HEK293 (cell line): Measurements from ENCODE around the gene CHST15.

ENCODE experiments used
- CTCF ChIA-PET: fragments of 350-600 bp; formaldehyde crosslinking; extraction: SDS; loops from one replicate; lab custom pipeline; 2021; ENCODE audit warnings: antibody characterized with exemption; lab: Yijun Ruan, JAX
- POLR2A ChIA-PET: fragments of 300-600 bp; formaldehyde crosslinking; extraction: SDS; loops from one replicate; lab custom pipeline; 2020; ENCODE audit warnings: antibody characterized with exemption, inconsistent platforms; lab: Yijun Ruan, JAX
- H3K27ac ChIP-seq: fragments of 200-500 bp; sonication (Bioruptor generic); 2 replicates; pipeline ENCODE4 v1.5.1; 2014; ENCODE audit warnings: low read depth, low read length, control low read depth, inconsistent platforms; ENCODE audit errors: extremely low read depth
- H3K36me3 ChIP-seq, 2 experiments: fragments of 200-500 bp in 1 of 2; sonication (Bioruptor generic) in 1 of 2; 1 replicate in 1 of 2; 2 replicates in 1 of 2; pipeline ENCODE4 v1.5.1; 2014 to 2017; ENCODE audit warnings: inconsistent platforms in 2 of 2, low read length in 2 of 2; ENCODE audit not compliant: control insufficient read depth in 2 of 2, insufficient read depth in 1 of 2
- H3K4me1 ChIP-seq: fragments of 200-500 bp; sonication (Bioruptor generic); 2 replicates; pipeline ENCODE4 v1.5.1; 2014; ENCODE audit warnings: mild to moderate bottlenecking, low read length, inconsistent platforms; ENCODE audit not compliant: control insufficient read depth, insufficient read depth
- H3K4me3 ChIP-seq: 2 replicates; pipeline ENCODE4 v1.5.1; 2011; ENCODE audit warnings: low read depth, mild to moderate bottlenecking, control low read depth, low read length, moderate library complexity
- H3K9me3 ChIP-seq: fragments of 200-500 bp; sonication (Bioruptor generic); 2 replicates; pipeline ENCODE4 v1.5.1; 2014; ENCODE audit warnings: low read depth, low read length, inconsistent platforms; ENCODE audit not compliant: control insufficient read depth, insufficient read depth
- KLF7 ChIP-seq: fragments of 450-650 bp; formaldehyde crosslinking; IDR thresholded peaks from 2 replicates; pipeline ENCODE4 v1.5.1; 2016; ENCODE audit warnings: missing biosample characterization, missing genetic modification characterization, borderline replicate concordance
- MYNN ChIP-seq: fragments of 450-650 bp; formaldehyde crosslinking; IDR thresholded peaks from 2 replicates; pipeline ENCODE4 v1.5.1; 2016; ENCODE audit warnings: missing biosample characterization, missing genetic modification characterization, borderline replicate concordance
- TRIM28 ChIP-seq: IDR thresholded peaks from 2 replicates; pipeline ENCODE4 v1.6.1; 2011; ENCODE audit warnings: low read length, control low read depth, borderline replicate concordance
- ZNF10 ChIP-seq: fragments of 450-650 bp; formaldehyde crosslinking; IDR thresholded peaks from 2 replicates; pipeline ENCODE4 v1.5.1; 2017; ENCODE audit warnings: missing biosample characterization, missing genetic modification characterization
- ZNF184 ChIP-seq: fragments of 450-650 bp; IDR thresholded peaks from 2 replicates; pipeline ENCODE4 v1.5.1; 2018; ENCODE audit warnings: missing biosample characterization, mild to moderate bottlenecking, missing genetic modification characterization
- ZNF221 ChIP-seq: fragments of 450-650 bp; formaldehyde crosslinking; IDR thresholded peaks from 2 replicates; pipeline ENCODE4 v1.5.1; 2017; ENCODE audit warnings: missing biosample characterization, missing genetic modification characterization, borderline replicate concordance
- ZNF23 ChIP-seq: fragments of 450-650 bp; formaldehyde crosslinking; IDR thresholded peaks from 2 replicates; pipeline ENCODE4 v1.5.1; 2016; ENCODE audit warnings: missing biosample characterization, missing genetic modification characterization, borderline replicate concordance
- ZNF266 ChIP-seq: fragments of 450-650 bp; formaldehyde crosslinking; IDR thresholded peaks from 2 replicates; pipeline ENCODE4 v1.5.1; 2016; ENCODE audit warnings: missing biosample characterization, missing genetic modification characterization, low read depth
- ZNF311 ChIP-seq: fragments of 450-650 bp; formaldehyde crosslinking; IDR thresholded peaks from 2 replicates; pipeline ENCODE4 v1.5.1; 2017; ENCODE audit warnings: missing biosample characterization, missing genetic modification characterization, borderline replicate concordance
- ZNF394 ChIP-seq: fragments of 450-650 bp; formaldehyde crosslinking; IDR thresholded peaks from 2 replicates; pipeline ENCODE4 v1.5.1; 2016; ENCODE audit warnings: missing biosample characterization, missing genetic modification characterization, mild to moderate bottlenecking, moderate library complexity, borderline replicate concordance
- ZNF404 ChIP-seq: fragments of 450-650 bp; formaldehyde crosslinking; IDR thresholded peaks from 2 replicates; pipeline ENCODE4 v1.5.1; 2017; ENCODE audit warnings: missing biosample characterization, missing genetic modification characterization
- ZNF416 ChIP-seq: fragments of 450-650 bp; formaldehyde crosslinking; IDR thresholded peaks from 2 replicates; pipeline ENCODE4 v1.5.1; 2016; ENCODE audit warnings: missing biosample characterization, missing genetic modification characterization
- ZNF473 ChIP-seq: fragments of 450-650 bp; formaldehyde crosslinking; IDR thresholded peaks from 2 replicates; pipeline ENCODE4 v1.5.1; 2017; ENCODE audit warnings: missing biosample characterization, missing genetic modification characterization
- ZNF488 ChIP-seq: fragments of 450-650 bp; formaldehyde crosslinking; IDR thresholded peaks from 2 replicates; pipeline ENCODE4 v1.5.1; 2016; ENCODE audit warnings: missing biosample characterization, missing genetic modification characterization
- ZNF510 ChIP-seq: fragments of 450-650 bp; formaldehyde crosslinking; IDR thresholded peaks from 2 replicates; pipeline ENCODE4 v1.5.1; 2018; ENCODE audit warnings: mild to moderate bottlenecking, missing genetic modification characterization, missing biosample characterization; ENCODE audit not compliant: insufficient replicate concordance
- ZNF529 ChIP-seq: fragments of 450-650 bp; formaldehyde crosslinking; IDR thresholded peaks from 2 replicates; pipeline ENCODE4 v1.5.1; 2017; ENCODE audit warnings: missing genetic modification characterization, missing biosample characterization; ENCODE audit not compliant: insufficient replicate concordance
- ZNF530 ChIP-seq: fragments of 450-650 bp; formaldehyde crosslinking; IDR thresholded peaks from 2 replicates; pipeline ENCODE4 v1.5.1; 2016; ENCODE audit warnings: low read depth, missing biosample characterization, missing genetic modification characterization
- ZNF558 ChIP-seq: fragments of 450-650 bp; formaldehyde crosslinking; IDR thresholded peaks from 2 replicates; pipeline ENCODE4 v1.5.1; 2016; ENCODE audit warnings: missing biosample characterization, missing genetic modification characterization
- ZNF585B ChIP-seq: fragments of 450-650 bp; formaldehyde crosslinking; IDR thresholded peaks from 2 replicates; pipeline ENCODE4 v1.5.1; 2016; ENCODE audit warnings: missing biosample characterization, missing genetic modification characterization
- ZNF624 ChIP-seq: fragments of 450-650 bp; formaldehyde crosslinking; IDR thresholded peaks from 2 replicates; pipeline ENCODE4 v1.5.1; 2017; ENCODE audit warnings: missing biosample characterization, missing genetic modification characterization
- ZSCAN16 ChIP-seq: fragments of 450-650 bp; formaldehyde crosslinking; IDR thresholded peaks from 2 replicates; pipeline ENCODE4 v1.5.1; 2016; ENCODE audit warnings: missing biosample characterization, missing genetic modification characterization
- ZSCAN23 ChIP-seq: fragments of 450-650 bp; formaldehyde crosslinking; IDR thresholded peaks from 2 replicates; pipeline ENCODE4 v1.5.1; 2016; ENCODE audit warnings: missing biosample characterization, missing genetic modification characterization
- TF ChIP-seq, protein P1 (sequence below): fragments of 450-650 bp; formaldehyde crosslinking; IDR thresholded peaks from 2 replicates; pipeline ENCODE4 v1.5.1; 2016; ENCODE audit warnings: missing biosample characterization, missing genetic modification characterization

Gene CHST15

DNA sequence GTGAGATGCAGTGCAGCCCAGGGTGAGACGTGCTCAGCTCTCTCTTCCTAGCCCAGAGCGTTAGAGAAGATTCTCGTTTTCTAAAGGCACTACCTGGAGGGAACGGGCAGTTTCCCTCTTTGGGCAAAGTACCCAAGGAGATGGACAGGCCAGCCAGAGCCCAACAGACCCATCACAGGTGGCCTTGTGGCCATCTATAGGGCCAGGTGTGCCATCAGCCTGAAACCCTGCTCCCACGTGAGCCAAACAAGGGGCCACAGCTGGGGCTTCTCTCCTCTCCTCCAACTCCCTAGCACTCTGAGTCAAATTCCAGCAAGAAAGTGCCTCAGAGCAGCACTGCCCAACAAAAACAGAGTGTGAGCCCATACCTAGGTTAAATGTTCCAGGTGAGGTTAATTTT lies 22.3 kb downstream of the CHST15 start:
- Histone ChIP-seq H3K9me3 (no peaks in the 10 kb centered on the region), H3K4me3 (no peak overlapping the region), H3K4me1 (no peaks in the 10 kb centered on the region), H3K36me3 (no peaks in the 10 kb centered on the region), H3K27ac (no peak overlapping the region)
- ChIA-PET POLR2A (interaction anchor here (0.5 to 1.3 kb wide), 2 partner anchors 16 to 17 kb away, joined by 3 to 4 read pairs; no protein-coding TSS in a partner anchor), CTCF (no interaction called here)
- TF ChIP-seq MYNN (no peak), ZNF510 (tag by site-specific recombination) (no peak), KLF7 (tag by site-specific recombination) (no peak), ZNF266 (tag by site-specific recombination) (no peak), ZNF221 (tag by site-specific recombination) (no peak), ZNF311 (tag by site-specific recombination) (no peak), ZNF530 (tag by site-specific recombination) (no peak)

GRCh38 chr10:124070666-124071065 lies 22.7 kb downstream of the CHST15 start:
- H3K36me3 ChIP-seq, result no peaks in the 10 kb centered on the region

GRCh38 chr10:124069341-124070264 lies 23.8 kb downstream of the CHST15 start:
- TF ChIP-seq ZNF184 (tag by site-specific recombination) (no peak), ZNF10 (no peak), ZNF529 (no peak), ZNF488 (tag by site-specific recombination) (no peak), TRIM28 (no peak), ZNF624 (tag by site-specific recombination) (no peak), ZSCAN16 (tag by site-specific recombination) (no peak), KLF7 (tag by site-specific recombination) (no peak), ZNF23 (no peak), ZSCAN23 (no peak)
- TF ChIP-seq, all 188 proteins: peak for 0
- no peaks in the 10 kb centered on the region for H3K9me3 ChIP-seq
- no peaks in the 10 kb centered on the region for H3K36me3 ChIP-seq
- POLR2A ChIA-PET, result no interaction called here
- no peak overlapping the region for H3K27ac ChIP-seq
- no peak overlapping the region for H3K4me3 ChIP-seq
- CTCF ChIA-PET, result interaction anchor here (0.6 kb wide), 1 partner anchor 63 kb away, joined by 3 read pairs; no protein-coding TSS in a partner anchor
- H3K4me1 ChIP-seq, result peaks cover 8% of the 10 kb centered on the region

More at GRCh38 chr10:124070666-124071065, 22.7 kb downstream of the CHST15 start:
- ChIA-PET POLR2A (interaction anchor here (1.3 kb wide), 1 partner anchor 16 kb away, joined by 4 read pairs; no protein-coding TSS in a partner anchor), CTCF (no interaction called here)
- no peaks in the 10 kb centered on the region for H3K9me3 ChIP-seq
- peaks cover 3% of the 10 kb centered on the region for H3K4me1 ChIP-seq
- TF ChIP-seq ZNF404 (tag by site-specific recombination), result no peak
- no peak for TF ChIP-seq ZNF394 (tag by site-specific recombination)
- no peak for TF ChIP-seq ZNF585B
- TF ChIP-seq, protein P1, sequence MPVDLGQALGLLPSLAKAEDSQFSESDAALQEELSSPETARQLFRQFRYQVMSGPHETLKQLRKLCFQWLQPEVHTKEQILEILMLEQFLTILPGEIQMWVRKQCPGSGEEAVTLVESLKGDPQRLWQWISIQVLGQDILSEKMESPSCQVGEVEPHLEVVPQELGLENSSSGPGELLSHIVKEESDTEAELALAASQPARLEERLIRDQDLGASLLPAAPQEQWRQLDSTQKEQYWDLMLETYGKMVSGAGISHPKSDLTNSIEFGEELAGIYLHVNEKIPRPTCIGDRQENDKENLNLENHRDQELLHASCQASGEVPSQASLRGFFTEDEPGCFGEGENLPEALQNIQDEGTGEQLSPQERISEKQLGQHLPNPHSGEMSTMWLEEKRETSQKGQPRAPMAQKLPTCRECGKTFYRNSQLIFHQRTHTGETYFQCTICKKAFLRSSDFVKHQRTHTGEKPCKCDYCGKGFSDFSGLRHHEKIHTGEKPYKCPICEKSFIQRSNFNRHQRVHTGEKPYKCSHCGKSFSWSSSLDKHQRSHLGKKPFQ (tag by site-specific recombination), result no peak
- no peak for TF ChIP-seq ZNF558 (tag by site-specific recombination)
- TF ChIP-seq ZNF416 (tag by site-specific recombination), result no peak
- no peak for TF ChIP-seq ZNF473 (tag by site-specific recombination)
- TF ChIP-seq, all 188 proteins: peak for 0
- Histone ChIP-seq H3K4me3 (no peak overlapping the region), H3K27ac (no peak overlapping the region)
